ENCODE data around the gene PRKCE.

DNA sequence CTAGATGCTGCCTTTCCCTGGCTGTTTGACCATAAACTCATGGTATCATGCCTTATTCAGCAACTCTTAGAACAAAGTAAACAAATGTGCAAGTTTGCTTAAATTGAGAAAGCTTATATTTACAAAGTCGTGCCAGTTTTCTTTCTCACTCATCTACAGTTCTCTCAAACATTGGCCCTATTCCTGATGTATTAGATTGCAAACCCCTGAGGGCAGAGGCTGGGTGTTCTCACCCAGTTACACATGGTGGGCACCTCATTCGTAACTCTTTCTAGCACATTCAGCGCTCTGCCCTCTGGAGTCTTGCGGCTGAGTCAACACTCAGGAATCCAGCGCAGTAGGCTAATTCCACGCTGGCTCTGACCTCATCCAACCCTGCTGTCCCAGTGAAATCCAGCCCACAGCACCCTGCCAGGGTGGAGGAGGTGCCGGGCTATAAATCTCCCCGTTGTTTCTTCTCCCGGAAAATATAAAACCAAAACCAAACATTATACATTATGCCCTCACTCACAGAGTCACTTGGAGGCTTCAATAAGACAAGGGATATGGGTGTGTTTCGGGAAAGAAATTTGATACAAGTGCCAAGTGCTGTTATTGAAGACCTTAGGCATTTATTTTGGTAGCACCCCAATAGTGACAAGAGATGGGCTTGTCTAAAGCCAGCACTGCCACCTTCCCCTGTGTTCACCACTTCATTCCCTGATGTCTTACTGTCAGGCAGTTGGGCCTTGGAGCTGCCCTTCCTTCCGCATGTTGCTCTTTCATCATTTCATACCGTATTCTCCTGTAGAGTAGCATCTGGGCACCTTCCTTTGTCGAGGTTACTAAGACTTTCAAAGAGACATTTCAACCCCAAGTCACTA is 287.4 kb downstream of the PRKCE start:
- TF ChIP-seq, protein P1, sequence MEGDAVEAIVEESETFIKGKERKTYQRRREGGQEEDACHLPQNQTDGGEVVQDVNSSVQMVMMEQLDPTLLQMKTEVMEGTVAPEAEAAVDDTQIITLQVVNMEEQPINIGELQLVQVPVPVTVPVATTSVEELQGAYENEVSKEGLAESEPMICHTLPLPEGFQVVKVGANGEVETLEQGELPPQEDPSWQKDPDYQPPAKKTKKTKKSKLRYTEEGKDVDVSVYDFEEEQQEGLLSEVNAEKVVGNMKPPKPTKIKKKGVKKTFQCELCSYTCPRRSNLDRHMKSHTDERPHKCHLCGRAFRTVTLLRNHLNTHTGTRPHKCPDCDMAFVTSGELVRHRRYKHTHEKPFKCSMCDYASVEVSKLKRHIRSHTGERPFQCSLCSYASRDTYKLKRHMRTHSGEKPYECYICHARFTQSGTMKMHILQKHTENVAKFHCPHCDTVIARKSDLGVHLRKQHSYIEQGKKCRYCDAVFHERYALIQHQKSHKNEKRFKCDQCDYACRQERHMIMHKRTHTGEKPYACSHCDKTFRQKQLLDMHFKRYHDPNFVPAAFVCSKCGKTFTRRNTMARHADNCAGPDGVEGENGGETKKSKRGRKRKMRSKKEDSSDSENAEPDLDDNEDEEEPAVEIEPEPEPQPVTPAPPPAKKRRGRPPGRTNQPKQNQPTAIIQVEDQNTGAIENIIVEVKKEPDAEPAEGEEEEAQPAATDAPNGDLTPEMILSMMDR (conservative IDR thresholded peaks at IDR 0.05; ENCODE audit: low read depth, low read length), result no peak
- TF ChIP-seq EZH2 (IDR thresholded peaks at IDR 0.05; ENCODE audit: borderline replicate concordance, low read depth, low read length, poor library complexity, severe bottlenecking), result no peak
